ENCODE measurements around the gene LARGE1.

- TF ChIP-seq CTCF (IDR thresholded peaks at IDR 0.05) (no peak), POLR2A (IDR thresholded peaks at IDR 0.05) (no peak)
Measured at GRCh38 chr22:33326540-33327295, 593.6 kb downstream of the LARGE1 start.

Measured in body of pancreas (tissue), 4 donors.